IMR-90 (cell line): ENCODE results near the gene PLA2G3.

ENCODE experiments used
- MXI1 ChIP-seq: IDR thresholded peaks from 2 replicates; pipeline ENCODE4 v1.6.1; 2012; ENCODE audit warnings: low read depth, mild to moderate bottlenecking, low read length, moderate library complexity, borderline replicate concordance
- NFE2L2 ChIP-seq: fragments of 150-350 bp; IDR thresholded peaks from 2 replicates; pipeline ENCODE4 v1.6.1; 2016; ENCODE audit warnings: low read depth, mild to moderate bottlenecking, low read length

GRCh38 chr22:31094021-31094551 lies 46.2 kb downstream of the PLA2G3 start:
- no peak for TF ChIP-seq MXI1
- TF ChIP-seq NFE2L2 = no peak
